Lung (tissue), 12 donors: ENCODE results near the gene SH3RF2. TPM values are rescaled to one million over a fixed set of nuclear protein-coding genes. Genes with fewer than 3 reads are reported as not detected.
"Not testable (repeated sequence)": the region's sequence is repeated elsewhere in the genome, so short reads cannot be mapped to it uniquely, and the experiment has no call there.

ENCODE experiments used
- ATAC-seq: fragments of 200-7000 bp; cut with Tn5 transposase; one replicate; pipeline ENCODE4 v1.9.1; 2020; ENCODE audit warnings: moderate number of reproducible peaks; ENCODE audit not compliant: insufficient read depth, low FRiP score
- DNase-seq, 3 donors: peaks; one replicate each; pipeline ENCODE4 v3.0.0-alpha.2; 2013 to 2017
- H3K27ac ChIP-seq, 2 donors: one replicate each; pipeline ENCODE4 v1.5.1; 2013; ENCODE audit warnings: mild to moderate bottlenecking in 2 of 2, moderate library complexity in 2 of 2, control low read depth in 1 of 2, inconsistent platforms in 1 of 2, low read depth in 1 of 2, low read length in 1 of 2
- H3K27me3 ChIP-seq, 3 donors: one replicate each; pipeline ENCODE4 v1.5.1; 2013; ENCODE audit warnings: low read length in 2 of 3; ENCODE audit not compliant: control insufficient read depth in 3 of 3, insufficient read depth in 3 of 3
- H3K36me3 ChIP-seq, 4 donors: one replicate each; pipeline ENCODE4 v1.5.1; 2013; ENCODE audit warnings: low read length in 4 of 4, mild to moderate bottlenecking in 1 of 4, moderate library complexity in 1 of 4; ENCODE audit not compliant: control insufficient read depth in 4 of 4, insufficient read depth in 4 of 4
- H3K4me1 ChIP-seq, 5 donors: one replicate each; pipeline ENCODE4 v1.5.1; 2013; ENCODE audit warnings: low read length in 5 of 5, mild to moderate bottlenecking in 2 of 5, moderate library complexity in 1 of 5; ENCODE audit not compliant: control insufficient read depth in 5 of 5, insufficient read depth in 5 of 5
- H3K4me3 ChIP-seq: one replicate; pipeline ENCODE4 v1.5.1; 2013; ENCODE audit warnings: mild to moderate bottlenecking, control low read depth, moderate library complexity
- H3K9ac ChIP-seq, 2 donors: one replicate each; pipeline ENCODE4 v1.5.1; 2013; ENCODE audit warnings: low read length in 2 of 2, control low read depth in 1 of 2; ENCODE audit not compliant: insufficient read depth in 1 of 2
- H3K9me3 ChIP-seq, 4 donors: one replicate each; pipeline ENCODE4 v1.5.1; 2013; ENCODE audit warnings: low read length in 3 of 4, mild to moderate bottlenecking in 1 of 4, moderate library complexity in 1 of 4; ENCODE audit not compliant: control insufficient read depth in 4 of 4, insufficient read depth in 3 of 4
- CTCF ChIP-seq: IDR thresholded peaks from 2 replicates; pipeline ENCODE4 v1.5.1; 2012; ENCODE audit warnings: mild to moderate bottlenecking; ENCODE audit errors: control extremely low read depth, extremely low read depth
- WGBS, 2 donors: extraction: QIAGEN DNeasy Blood & Tissue Kit; methylation state at CpG; one replicate each; pipeline ENCODE4 v1.1.7; 2013; 5-methylcytosine and 5-hydroxymethylcytosine counted together
- polyA plus RNA-seq, 2 donors: library from polyadenylated mRNA; stranded (reverse); fragments of 200-250 nt; gene quantifications; one replicate each; pipeline ENCODE4 v1.2.1, GENCODE V29; 2013
- total RNA-seq, 2 donors: library from RNA; depleted of rRNA in 1 of 2; stranded (reverse); fragments of >200 nt in 1 of 2; gene quantifications; one replicate each; pipeline ENCODE4 v1.2.1, GENCODE V29; 2014 to 2021
- donor health status: control.
- donor health status: control.
- donor health status: Bipolar disorder and iron deficiency.
- donor health status: healthy.
- donor health status: DM: yes; HTN: yes; CAD: no.

The SH3RF2 gene
- total and polyA plus RNA-seq, 4 donors = 1.3 to 14.3 (median 5.0) TPM

GRCh38 chr5:145989428-145989827 is 53.0 kb downstream of the SH3RF2 start:
- ATAC-seq = no peak
- WGBS, 2 donors = 89 to 92% methylated on average over 2 of the region's 2 CpGs
- H3K9ac ChIP-seq = no peak overlapping the region

GRCh38 chr5:145990170-145990569 is 53.8 kb downstream of the SH3RF2 start:
- H3K9ac ChIP-seq = no peak overlapping the region
- DNase-seq (no peak), ATAC-seq (no peak)
- H3K27me3 ChIP-seq = peaks cover 0 to 16% (median 0%) of the 10 kb centered on the region in 3 donors
- H3K9me3 ChIP-seq = peaks cover 0 to 3% (median 0%) of the 10 kb centered on the region in 4 donors
- no peak for TF ChIP-seq CTCF
- H3K4me1 ChIP-seq = no peaks in the 10 kb centered on the region
- H3K27ac ChIP-seq = no peak overlapping the region
- H3K4me3 ChIP-seq = no peak overlapping the region
- no peaks in the 10 kb centered on the region for H3K36me3 ChIP-seq
- 93 to 96% methylated on average over 2 of the region's 2 CpGs for WGBS, 2 donors

More at GRCh38 chr5:145989428-145989827, 53.0 kb downstream of the SH3RF2 start:
- H3K4me1 ChIP-seq = no peaks in the 10 kb centered on the region
- H3K9me3 ChIP-seq = peaks cover 0 to 3% (median 0%) of the 10 kb centered on the region in 4 donors
- DNase-seq = no peak
- H3K36me3 ChIP-seq = no peaks in the 10 kb centered on the region
- H3K27ac ChIP-seq = no peak overlapping the region
- H3K4me3 ChIP-seq = no peak overlapping the region
- H3K27me3 ChIP-seq = peaks cover 0 to 16% (median 0%) of the 10 kb centered on the region in 3 donors
- no peak for TF ChIP-seq CTCF

- Histone ChIP-seq H3K4me3 (no peak overlapping the region), H3K27ac (no peak overlapping the region), H3K27me3 (peaks cover 0 to 12% (median 0%) of the 10 kb centered on the region in 3 donors), H3K4me1 (no peaks in the 10 kb centered on the region), H3K9ac (no peak overlapping the region), H3K36me3 (no peaks in the 10 kb centered on the region), H3K9me3 (peaks cover 0 to 3% (median 0%) of the 10 kb centered on the region in 4 donors)
- WGBS, 2 donors = 74 to 90% methylated on average over 3 of the region's 3 CpGs
- DNase-seq (no peak), ATAC-seq (no peak)
- TF ChIP-seq CTCF = no peak
Measured at GRCh38 chr5:145991044-145991575, 54.7 kb downstream of the SH3RF2 start.

- H3K4me1 ChIP-seq, DNase-seq, H3K36me3 ChIP-seq, H3K9me3 ChIP-seq, H3K27ac ChIP-seq, H3K27me3 ChIP-seq, H3K9ac ChIP-seq, H3K4me3 ChIP-seq, ATAC-seq: not testable (repeated sequence)
- 91 to 93% methylated on average over 4 of the region's 4 CpGs for WGBS, 2 donors
Measured at GRCh38 chr5:145993538-145993937, 57.2 kb downstream of the SH3RF2 start.
